ENCODE measurements around the gene FBXW7. TPM values are rescaled to one million over a fixed set of nuclear protein-coding genes. Genes with fewer than 3 reads are reported as not detected.

The FBXW7 gene
- total RNA-seq, 1 donor from 2014 or later = 58.7 TPM

- intact Hi-C loops (cut with micrococcal nuclease) = no loop called here
Measured at GRCh38 chr4:152513078-152513477, 22.8 kb downstream of the FBXW7 start.

- intact Hi-C loops (cut with micrococcal nuclease) = no loop called here
Measured at GRCh38 chr4:152512483-152512882, 23.4 kb downstream of the FBXW7 start.

DNA sequence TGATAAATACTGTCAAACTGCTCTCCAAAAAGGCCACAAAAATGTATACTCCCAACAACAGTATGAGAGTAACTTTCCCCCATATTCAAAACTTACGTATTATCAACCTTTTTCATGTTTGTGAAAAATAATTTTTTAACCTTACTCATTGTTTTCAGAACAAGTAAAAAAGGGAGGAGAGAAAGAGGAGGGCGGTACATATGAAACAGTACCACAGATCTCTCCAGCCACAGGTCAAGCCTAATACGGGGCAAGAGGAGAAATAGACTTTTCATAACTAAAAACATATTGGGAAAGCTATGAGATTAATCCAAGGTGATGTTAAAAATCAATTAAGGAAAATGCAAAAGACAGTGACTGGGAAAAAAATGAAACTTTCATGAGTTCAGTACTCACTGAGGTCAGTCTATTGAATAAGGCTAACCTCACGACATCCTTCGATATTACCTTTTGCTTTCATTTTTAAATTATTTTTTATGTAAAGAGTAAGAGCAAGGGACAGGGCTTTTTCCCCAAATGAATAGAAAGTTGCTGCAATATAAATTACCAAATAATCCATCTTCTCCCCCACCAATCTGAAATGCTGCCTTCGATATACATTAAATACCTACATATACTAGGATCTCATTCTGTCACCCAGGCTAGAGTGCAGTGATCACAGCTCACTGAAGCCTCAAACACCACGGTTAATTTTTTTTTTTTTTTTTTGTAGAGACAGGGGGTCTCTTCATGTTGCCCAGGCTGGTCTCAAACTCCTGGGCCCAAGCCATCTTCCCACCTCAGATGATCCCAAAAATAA is 25.3 kb downstream of the FBXW7 start:
- intact Hi-C loops (cut with micrococcal nuclease) = no loop called here

DNA sequence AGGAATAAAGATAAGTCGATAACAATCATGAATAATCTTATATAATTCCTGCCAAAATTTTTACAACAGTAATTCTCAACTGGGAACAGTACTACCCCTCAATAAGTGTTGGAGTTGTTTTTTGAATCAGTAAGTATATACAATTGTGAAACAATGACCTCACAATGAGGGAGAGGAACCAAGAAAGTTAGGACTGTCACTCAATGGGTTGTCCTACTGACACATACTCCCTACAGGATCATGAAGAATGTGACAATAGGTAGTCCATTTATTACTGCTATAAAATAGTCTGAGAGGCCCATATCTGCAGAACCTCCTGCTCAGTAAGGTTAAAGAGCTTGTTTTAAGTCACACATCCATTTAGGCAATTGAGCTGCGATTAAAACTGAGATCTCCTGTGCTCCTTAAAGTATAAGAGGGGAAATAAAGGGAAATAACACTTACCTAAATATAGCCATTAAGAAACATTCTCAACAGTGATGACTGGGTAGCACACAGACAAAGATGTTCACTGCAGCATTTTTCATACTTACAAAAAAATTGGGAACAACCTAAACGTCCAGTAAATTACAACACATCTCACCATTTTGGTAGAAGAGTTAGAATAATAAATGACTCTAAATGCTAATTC is 26.2 kb downstream of the FBXW7 start:
- intact Hi-C loops (cut with micrococcal nuclease) = loop anchor here (1.0 kb wide), 1 partner anchor 14 kb away; no protein-coding TSS in a partner anchor

- intact Hi-C loops (cut with micrococcal nuclease) = loop anchor here (1.0 kb wide), 1 partner anchor 14 kb away; no protein-coding TSS in a partner anchor
Measured at GRCh38 chr4:152508818-152509217, 27.1 kb downstream of the FBXW7 start.

GRCh38 chr4:152508386-152508785 is 27.5 kb downstream of the FBXW7 start:
- intact Hi-C loops (cut with micrococcal nuclease) = no loop called here

DNA sequence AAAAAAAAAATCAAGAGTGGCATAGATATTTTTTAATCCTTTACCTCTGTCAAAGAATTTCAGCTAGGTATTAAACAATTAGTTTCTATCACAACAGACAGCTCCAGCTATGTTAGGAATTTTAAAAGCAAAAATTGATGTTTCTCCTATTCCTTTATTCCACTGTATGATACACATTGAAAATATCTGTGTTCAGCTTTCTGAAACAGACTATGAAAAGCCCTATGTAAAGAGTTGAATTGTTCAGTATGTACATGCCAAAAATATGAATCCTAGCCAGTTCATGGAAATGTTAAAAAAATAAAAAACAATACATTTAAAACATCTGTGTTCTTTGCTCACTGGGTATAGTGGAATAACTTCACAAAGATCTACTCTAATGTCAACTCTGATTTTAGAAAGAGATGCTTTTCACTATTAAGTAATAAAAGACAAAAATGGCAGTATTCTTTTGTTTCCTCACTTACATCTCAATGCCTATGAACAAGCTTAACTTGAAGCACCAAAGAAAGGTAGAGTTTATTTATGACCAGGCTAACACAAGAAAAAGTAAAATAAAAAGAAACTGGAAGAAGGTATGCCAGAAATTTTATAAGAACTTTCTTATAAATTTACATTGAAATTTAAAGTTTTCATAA is 32.1 kb downstream of the FBXW7 start:
- intact Hi-C loops (cut with micrococcal nuclease) = loop anchor here (5.0 kb wide), 4 partner anchors 96 to 1386 kb away; no protein-coding TSS in a partner anchor

DNA sequence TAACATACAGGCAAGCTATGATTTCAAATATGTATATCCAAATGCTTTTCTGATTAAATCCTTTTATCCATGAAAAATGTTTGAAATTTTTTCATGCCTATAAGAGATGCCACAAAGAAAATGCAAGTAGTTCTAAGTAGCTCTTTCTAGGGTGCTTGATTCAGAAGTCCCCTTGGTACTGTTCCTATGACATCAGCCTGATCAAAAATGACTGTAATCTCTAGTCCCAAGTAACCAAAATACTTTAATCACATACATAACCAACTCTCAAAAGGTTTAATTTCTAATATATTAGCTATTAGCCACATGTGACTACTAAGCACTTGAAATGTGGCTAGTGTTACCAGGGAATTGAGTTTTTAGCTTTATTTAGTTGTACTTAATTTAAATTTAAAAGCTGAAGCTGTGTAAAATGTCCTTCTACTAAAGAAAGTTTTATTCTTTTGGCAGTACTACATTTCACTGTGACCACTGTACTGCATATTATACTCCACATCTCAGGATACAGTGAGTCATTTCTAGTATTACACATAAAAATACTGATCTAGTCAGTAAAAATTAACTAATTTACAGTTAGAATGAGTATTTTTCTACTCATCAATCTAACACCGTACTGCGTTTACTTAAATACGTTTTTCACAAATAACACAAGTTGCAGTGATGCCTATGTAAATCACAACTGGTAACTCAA is 33.9 kb downstream of the FBXW7 start:
- intact Hi-C loops (cut with micrococcal nuclease) = loop anchor here (1.0 to 5.0 kb wide), 10 partner anchors 34 to 1385 kb away; partner anchors contain the start of genes ARFIP1, FBXW7 and TIGD4

DNA sequence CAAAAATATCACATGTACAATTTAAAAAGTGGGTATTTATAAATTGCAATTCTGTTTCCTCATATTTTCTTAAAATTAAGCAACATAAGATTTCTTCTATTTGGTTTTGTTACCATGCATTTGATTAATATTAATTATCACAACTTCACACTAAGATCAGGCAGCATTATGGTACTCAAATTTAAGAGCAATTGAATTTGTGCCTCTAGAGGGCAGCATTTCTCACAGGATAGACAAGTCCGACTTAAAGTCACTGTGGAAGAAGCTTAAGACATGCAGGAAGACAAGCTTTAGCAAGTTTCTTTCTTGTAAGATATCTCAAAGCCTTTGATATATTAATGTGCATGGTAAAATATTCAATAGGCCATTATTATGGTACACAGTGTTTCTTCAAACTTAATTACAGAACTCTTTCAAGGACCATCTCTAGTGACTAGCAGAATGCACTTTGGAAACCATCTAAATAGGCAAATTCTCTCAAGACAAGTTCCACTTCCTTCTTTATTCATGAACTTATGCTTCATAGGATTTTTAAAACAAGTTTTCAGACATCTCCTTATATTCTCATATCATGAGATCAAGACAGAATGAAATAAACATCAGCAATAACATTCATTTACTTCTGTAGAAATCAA is 35.0 kb downstream of the FBXW7 start:
- intact Hi-C loops (cut with micrococcal nuclease) = loop anchor here (1.0 to 5.0 kb wide), 11 partner anchors 11 to 1384 kb away; partner anchors contain the start of genes ARFIP1, FBXW7 and TIGD4

GRCh38 chr4:152500275-152500674 is 35.6 kb downstream of the FBXW7 start:
- intact Hi-C loops (cut with micrococcal nuclease) = loop anchor here (1.0 to 5.0 kb wide), 5 partner anchors 10 to 1383 kb away; no protein-coding TSS in a partner anchor

- intact Hi-C loops (cut with micrococcal nuclease) = no loop called here
Measured at GRCh38 chr4:152499344-152499743, 36.5 kb downstream of the FBXW7 start.

GRCh38 chr4:152494020-152494419 is 41.9 kb downstream of the FBXW7 start:
- intact Hi-C loops (cut with micrococcal nuclease) = no loop called here

- intact Hi-C loops (cut with micrococcal nuclease) = loop anchor here (5.0 kb wide), 2 partner anchors 81 to 386 kb away; no protein-coding TSS in a partner anchor
Measured at GRCh38 chr4:152488246-152488645, 47.6 kb downstream of the FBXW7 start.

DNA sequence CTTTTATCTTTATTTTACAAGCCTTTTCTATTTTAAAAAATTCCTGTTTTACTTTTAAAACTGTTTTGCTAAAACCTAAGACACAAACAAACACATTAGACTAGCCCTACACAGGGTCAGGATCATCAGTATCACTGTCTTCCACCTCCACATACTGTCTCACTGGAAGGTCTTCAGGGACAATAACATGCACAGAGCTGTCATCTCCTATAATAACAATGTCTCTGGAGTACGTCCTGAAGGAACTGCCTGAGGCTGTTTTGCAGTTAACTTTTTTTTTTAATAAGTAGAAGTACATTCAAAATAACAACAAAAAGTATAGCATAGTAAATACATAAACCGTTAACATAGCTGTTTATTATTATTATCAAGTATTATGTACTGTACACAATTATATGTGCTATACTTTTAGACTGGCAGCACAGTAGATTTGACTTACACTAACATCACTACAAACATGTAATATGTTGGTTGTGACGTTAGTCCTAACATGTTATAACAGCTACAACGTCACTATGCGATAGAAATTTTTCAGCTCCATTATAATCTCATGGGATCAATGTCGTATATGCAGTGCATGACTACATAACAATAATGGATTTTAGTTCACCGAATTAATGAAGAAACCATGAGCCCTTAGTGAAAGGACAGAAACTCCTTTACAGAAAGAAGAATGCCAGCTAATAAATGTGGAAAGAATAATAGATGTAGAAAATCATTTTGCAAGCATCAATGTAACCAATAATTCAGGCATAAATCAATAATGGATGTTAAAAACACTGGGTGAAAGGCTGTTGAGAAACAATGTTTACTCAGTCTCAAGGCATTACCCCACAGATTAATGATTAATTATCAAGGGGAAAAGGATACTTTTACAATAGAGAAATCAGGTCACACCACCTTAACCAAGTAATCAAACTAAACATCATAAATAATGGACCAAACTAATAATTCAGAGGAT is 49.2 kb downstream of the FBXW7 start:
- intact Hi-C loops (cut with micrococcal nuclease) = loop anchor here (1.0 to 5.0 kb wide), 3 partner anchors 79 to 384 kb away; partner anchors contain the start of gene TMEM154

DNA sequence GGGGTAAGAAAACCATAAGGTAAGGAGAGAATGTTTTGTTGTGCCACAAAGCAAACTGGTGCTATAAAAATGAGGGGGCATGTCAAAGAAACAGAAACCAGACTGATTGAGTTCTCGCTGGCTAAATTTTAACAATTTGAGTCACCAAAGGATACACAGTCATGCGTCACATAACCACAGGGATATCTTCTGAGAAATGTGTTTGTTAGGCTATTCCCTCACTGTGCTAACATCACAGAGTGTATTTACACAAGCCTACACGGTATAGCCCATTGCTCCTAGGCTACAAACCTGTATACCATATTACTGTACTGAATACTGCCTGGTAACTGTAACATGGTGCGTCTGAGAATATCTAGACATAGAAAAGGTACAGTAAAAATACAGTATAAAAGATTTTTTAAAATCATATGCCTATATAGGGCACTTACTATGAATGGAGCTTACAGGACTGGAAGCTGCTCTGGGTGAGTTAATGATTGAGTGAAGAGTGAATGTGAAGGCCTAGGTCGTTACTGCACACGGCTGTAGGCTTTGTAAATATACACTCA is 50.1 kb downstream of the FBXW7 start:
- intact Hi-C loops (cut with micrococcal nuclease) = loop anchor here (1.0 to 5.0 kb wide), 14 partner anchors 22 to 1386 kb away; partner anchors contain the start of genes ARFIP1, FBXW7, GATB and RPS3A

GRCh38 chr4:152482211-152482610 is 53.7 kb downstream of the FBXW7 start:
- intact Hi-C loops (cut with micrococcal nuclease) = no loop called here

- intact Hi-C loops (cut with micrococcal nuclease) = no loop called here
Measured at GRCh38 chr4:152480901-152481300, 55.0 kb downstream of the FBXW7 start.

GRCh38 chr4:152480326-152480725 is 55.6 kb downstream of the FBXW7 start:
- intact Hi-C loops (cut with micrococcal nuclease) = no loop called here

- intact Hi-C loops (cut with micrococcal nuclease) = no loop called here
Measured at GRCh38 chr4:152479428-152480026, 56.4 kb downstream of the FBXW7 start.
